MM.1S (cell line): ENCODE measurements around the gene TOB1.

Experiments used
- DNase-seq: peaks from one replicate; pipeline ENCODE4 v3.0.0-alpha.2; 2015
- H2AFZ ChIP-seq: fragments of 300-600 bp; sonication (generic); 2 replicates; pipeline ENCODE4 v1.6.0; 2016; ENCODE audit warnings: antibody characterized with exemption, low read length
- H3F3A ChIP-seq: fragments of 300-600 bp; sonication (generic); 2 replicates; pipeline ENCODE4 v1.6.1; 2016; ENCODE audit warnings: mild to moderate bottlenecking, antibody characterized with exemption, low read length, moderate library complexity, mixed read lengths; ENCODE audit not compliant: insufficient read depth
- H3K27ac ChIP-seq: fragments of 300-600 bp; sonication (generic); 2 replicates; pipeline ENCODE4 v1.5.1; 2016; ENCODE audit warnings: mild to moderate bottlenecking, low read length
- H3K27me3 ChIP-seq: fragments of 300-600 bp; sonication (generic); replicated peaks from 2 replicates; pipeline ENCODE4 v1.6.0; 2016; ENCODE audit warnings: low read length; ENCODE audit not compliant: insufficient read depth
- H3K36me3 ChIP-seq: fragments of 300-600 bp; sonication (generic); replicated peaks from 2 replicates; pipeline ENCODE4 v1.6.1; 2016; ENCODE audit warnings: mild to moderate bottlenecking, low read length, mixed read lengths; ENCODE audit not compliant: insufficient read depth
- H3K4me1 ChIP-seq: fragments of 300-600 bp; sonication (generic); 2 replicates; pipeline ENCODE4 v1.6.1; 2016; ENCODE audit warnings: low read length, mixed read lengths
- H3K4me2 ChIP-seq: fragments of 300-600 bp; sonication (generic); 2 replicates; pipeline ENCODE4 v1.6.0; 2016; ENCODE audit warnings: low read depth, low read length
- H3K4me3 ChIP-seq: fragments of 300-600 bp; sonication (generic); 2 replicates; pipeline ENCODE4 v1.5.1; 2016; ENCODE audit warnings: low read length, mixed read lengths
- H3K79me2 ChIP-seq: fragments of 300-600 bp; sonication (generic); 2 replicates; pipeline ENCODE4 v1.6.1; 2016; ENCODE audit warnings: mixed run types, low read length, mixed read lengths
- H3K9ac ChIP-seq: fragments of 300-600 bp; sonication (generic); 2 replicates; pipeline ENCODE4 v1.6.1; 2016; ENCODE audit warnings: low read length, mixed read lengths
- H3K9me2 ChIP-seq: fragments of 300-600 bp; sonication (generic); replicated peaks from 2 replicates; pipeline ENCODE4 v1.6.1; 2016; ENCODE audit warnings: mild to moderate bottlenecking, low read length, mixed read lengths; ENCODE audit not compliant: insufficient read depth
- H3K9me3 ChIP-seq: fragments of 300-600 bp; sonication (generic); replicated peaks from 2 replicates; pipeline ENCODE4 v1.6.1; 2016; ENCODE audit warnings: mild to moderate bottlenecking, low read length, mixed read lengths; ENCODE audit not compliant: insufficient read depth
- H4K20me1 ChIP-seq: fragments of 300-600 bp; sonication (generic); 2 replicates; pipeline ENCODE4 v1.6.1; 2016; ENCODE audit warnings: mild to moderate bottlenecking, low read length, moderate library complexity, mixed read lengths; ENCODE audit not compliant: insufficient read depth
- CTCF ChIP-seq: fragments of 300-600 bp; sonication (generic); IDR thresholded peaks from 2 replicates; pipeline ENCODE4 v1.5.1; 2016; ENCODE audit warnings: antibody characterized with exemption, low read length, mixed read lengths
- EZH2 ChIP-seq: fragments of 300-600 bp; sonication (generic); optimal IDR thresholded peaks from 2 replicates; pipeline ENCODE3; 2017; ENCODE audit warnings: low read depth, mild to moderate bottlenecking, antibody characterized with exemption, low read length, mixed read lengths
- EZH2phosphoT487 ChIP-seq: fragments of 300-600 bp; sonication (generic); IDR thresholded peaks from 2 replicates; pipeline ENCODE4 v1.6.1; 2018; ENCODE audit warnings: antibody characterized with exemption, low read length

The TOB1 gene

GRCh38 chr17:50824429-50824828 lies 41.7 kb downstream of the TOB1 start:
- H3K4me3 ChIP-seq, result no peak overlapping the region
- H2AFZ ChIP-seq, result no peak overlapping the region
- H3K36me3 ChIP-seq, result no peaks in the 10 kb centered on the region
- peaks cover 30% of the 10 kb centered on the region for H3K4me1 ChIP-seq
- H3K4me2 ChIP-seq, result no peak overlapping the region
- no peak overlapping the region for H3K27ac ChIP-seq
- H3K9me3 ChIP-seq, result no peaks in the 10 kb centered on the region
- TF ChIP-seq EZH2 (no peak), CTCF (no peak), EZH2phosphoT487 (no peak)
- no peak overlapping the region for H3K9ac ChIP-seq
- peaks cover 22% of the 10 kb centered on the region for H3F3A ChIP-seq
- no peaks in the 10 kb centered on the region for H3K79me2 ChIP-seq
- H3K9me2 ChIP-seq, result no peaks in the 10 kb centered on the region
- DNase-seq, result no peak
- no peaks in the 10 kb centered on the region for H4K20me1 ChIP-seq
- no peaks in the 10 kb centered on the region for H3K27me3 ChIP-seq

GRCh38 chr17:50822550-50822949 lies 43.6 kb downstream of the TOB1 start:
- no peaks in the 10 kb centered on the region for H3K79me2 ChIP-seq
- H3K4me3 ChIP-seq, result no peak overlapping the region
- H3K9me3 ChIP-seq, result no peaks in the 10 kb centered on the region
- TF ChIP-seq EZH2, result no peak
- TF ChIP-seq CTCF, result no peak
- TF ChIP-seq EZH2phosphoT487, result no peak
- H3K27me3 ChIP-seq, result no peaks in the 10 kb centered on the region
- H3K27ac ChIP-seq, result no peak overlapping the region
- no peaks in the 10 kb centered on the region for H3K36me3 ChIP-seq
- peaks cover 20% of the 10 kb centered on the region for H3K4me1 ChIP-seq
- no peaks in the 10 kb centered on the region for H3K9me2 ChIP-seq
- H2AFZ ChIP-seq, result no peak overlapping the region
- H3K4me2 ChIP-seq, result no peak overlapping the region
- H3F3A ChIP-seq, result peaks cover 3% of the 10 kb centered on the region
- no peaks in the 10 kb centered on the region for H4K20me1 ChIP-seq
- DNase-seq, result no peak
- no peak overlapping the region for H3K9ac ChIP-seq

- H4K20me1 ChIP-seq, result no peaks in the 10 kb centered on the region
- H3K79me2 ChIP-seq, result no peaks in the 10 kb centered on the region
- H3K9ac ChIP-seq, result no peak overlapping the region
- no peak overlapping the region for H2AFZ ChIP-seq
- TF ChIP-seq EZH2 (no peak), CTCF (no peak), EZH2phosphoT487 (no peak)
- no peak for DNase-seq
- no peak overlapping the region for H3K27ac ChIP-seq
- H3K9me3 ChIP-seq, result no peaks in the 10 kb centered on the region
- no peaks in the 10 kb centered on the region for H3K36me3 ChIP-seq
- no peaks in the 10 kb centered on the region for H3K27me3 ChIP-seq
- H3K4me3 ChIP-seq, result no peak overlapping the region
- no peak overlapping the region for H3K4me2 ChIP-seq
- H3K4me1 ChIP-seq, result peaks cover 11% of the 10 kb centered on the region
- H3K9me2 ChIP-seq, result no peaks in the 10 kb centered on the region
- no peaks in the 10 kb centered on the region for H3F3A ChIP-seq
Measured at GRCh38 chr17:50820651-50821050, 45.5 kb downstream of the TOB1 start.
